GM23338 (cell line): ENCODE data around the gene KDM4B. TPM values are rescaled to one million over a fixed set of nuclear protein-coding genes. Genes with fewer than 3 reads are reported as not detected.

Experiments used
- ATAC-seq: fragments of 200-7000 bp; cut with Tn5 transposase; 3 replicates; pipeline ENCODE4 v1.9.1; 2020
- DNase-seq: peaks from one replicate; pipeline ENCODE4 v3.0.0-alpha.2; 2015; ENCODE audit warnings: low spot score
- H2AFZ ChIP-seq: fragments of 200-600 bp; sonication (generic); 2 replicates; pipeline ENCODE4 v1.8.0; 2016; ENCODE audit warnings: antibody characterized with exemption, mild to moderate bottlenecking, moderate library complexity
- H3F3A ChIP-seq: fragments of 200-600 bp; sonication (generic); replicated peaks from 2 replicates; pipeline ENCODE4 v1.8.0; 2017; ENCODE audit warnings: antibody characterized with exemption, mixed run types, low read depth
- H3K27ac ChIP-seq: fragments of 200-600 bp; sonication (generic); 2 replicates; pipeline ENCODE4 v1.6.1; 2016; ENCODE audit warnings: low read depth
- H3K27me3 ChIP-seq: fragments of 200-600 bp; sonication (generic); 2 replicates; pipeline ENCODE4 v1.8.0; 2016; ENCODE audit warnings: mild to moderate bottlenecking, mixed run types, moderate library complexity; ENCODE audit not compliant: insufficient read depth
- H3K36me3 ChIP-seq: fragments of 200-600 bp; sonication (generic); 2 replicates; pipeline ENCODE4 v1.8.0; 2016; ENCODE audit warnings: mild to moderate bottlenecking; ENCODE audit not compliant: insufficient read depth
- H3K4me1 ChIP-seq: fragments of 200-600 bp; sonication (generic); 2 replicates; pipeline ENCODE4 v1.8.0; 2016; ENCODE audit warnings: mild to moderate bottlenecking, moderate library complexity; ENCODE audit not compliant: insufficient read depth
- H3K4me2 ChIP-seq: fragments of 200-600 bp; sonication (generic); 2 replicates; pipeline ENCODE4 v1.7.1; 2017; ENCODE audit warnings: mixed run types
- H3K4me3 ChIP-seq: fragments of 200-600 bp; sonication (generic); 2 replicates; pipeline ENCODE4 v1.6.1; 2016; ENCODE audit warnings: mixed run types
- H3K79me2 ChIP-seq: fragments of 200-600 bp; sonication (generic); replicated peaks from 2 replicates; pipeline ENCODE4 v1.8.0; 2017; ENCODE audit warnings: mild to moderate bottlenecking; ENCODE audit not compliant: insufficient read depth
- H3K9me2 ChIP-seq: fragments of 200-600 bp; sonication (generic); 2 replicates; pipeline ENCODE4 v1.8.0; 2017; ENCODE audit not compliant: insufficient read depth
- H4K20me1 ChIP-seq: fragments of 200-600 bp; sonication (generic); replicated peaks from 2 replicates; pipeline ENCODE4 v1.8.0; 2017; ENCODE audit warnings: mild to moderate bottlenecking; ENCODE audit not compliant: insufficient read depth
- H3K27ac Mint-ChIP-seq: 2 replicates; pipeline ENCODE4 v1.8.0; 2020; ENCODE audit warnings: inconsistent platforms, mild to moderate bottlenecking, moderate library complexity, mixed read lengths
- H3K27me3 Mint-ChIP-seq: 3 replicates; pipeline ENCODE4 v1.8.0; 2022; ENCODE audit warnings: low read depth, mild to moderate bottlenecking, moderate library complexity, mixed read lengths, inconsistent platforms; ENCODE audit not compliant: insufficient read depth, poor library complexity
- H3K36me3 Mint-ChIP-seq: 3 replicates; pipeline ENCODE4 v1.8.0; 2021; ENCODE audit warnings: low read depth, mild to moderate bottlenecking, inconsistent platforms, moderate library complexity, mixed read lengths
- H3K4me1 Mint-ChIP-seq: 3 replicates; pipeline ENCODE4 v1.8.0; 2020; ENCODE audit warnings: mild to moderate bottlenecking, inconsistent platforms, mixed read lengths
- H3K4me3 Mint-ChIP-seq: 3 replicates; pipeline ENCODE4 v1.8.0; 2021; ENCODE audit warnings: moderate library complexity, mild to moderate bottlenecking, inconsistent platforms, mixed read lengths
- H3K9me3 Mint-ChIP-seq: 3 replicates; pipeline ENCODE4 v1.8.0; 2020; ENCODE audit warnings: moderate library complexity, mild to moderate bottlenecking, inconsistent platforms, mixed read lengths
- CREB1 ChIP-seq: fragments of 250-450 bp; sonication (Bioruptor Pico); IDR thresholded peaks from 2 replicates; pipeline ENCODE4 v1.5.0; 2020; ENCODE audit warnings: low read depth, mild to moderate bottlenecking, moderate library complexity
- EZH2 ChIP-seq: fragments of 200-600 bp; sonication (generic); IDR thresholded peaks from one replicate; pipeline ENCODE4 v1.8.0; 2017; ENCODE audit warnings: antibody characterized with exemption, mild to moderate bottlenecking, low read depth; ENCODE audit not compliant: unreplicated experiment
- EZH2phosphoT487 ChIP-seq: fragments of 200-600 bp; sonication (generic); IDR thresholded peaks from one replicate; pipeline ENCODE4 v1.8.1; 2018; ENCODE audit warnings: antibody characterized with exemption; ENCODE audit not compliant: unreplicated experiment
- JUNB ChIP-seq: IDR thresholded peaks from one replicate; pipeline ENCODE4 v1.6.1; 2016; ENCODE audit warnings: antibody characterized with exemption; ENCODE audit not compliant: unreplicated experiment
- NANOG ChIP-seq: IDR thresholded peaks from 2 replicates; pipeline ENCODE4 v1.6.1; 2016; ENCODE audit warnings: antibody characterized with exemption, borderline replicate concordance
- POLR2AphosphoS5 ChIP-seq: IDR thresholded peaks from 2 replicates; pipeline ENCODE4 v1.6.1; 2016; ENCODE audit warnings: antibody characterized with exemption, low read depth
- STAT1 ChIP-seq: IDR thresholded peaks from one replicate; pipeline ENCODE4 v1.6.1; 2016; ENCODE audit warnings: antibody characterized with exemption; ENCODE audit not compliant: unreplicated experiment
- ZNF331 ChIP-seq: fragments of 250-450 bp; sonication (Bioruptor Pico); IDR thresholded peaks from 2 replicates; pipeline ENCODE4 v1.5.0; 2020; ENCODE audit warnings: low read depth, mild to moderate bottlenecking, moderate library complexity
- polyA plus RNA-seq: library from polyadenylated mRNA; unstranded; fragments of >200 nt; fragmentation: Nextera tagmentation; extraction: Ambion mirVana; gene quantifications from 2 replicates; pipeline ENCODE4 v1.2.1, GENCODE V29; 2016
- total RNA-seq: library from RNA; depleted of rRNA; stranded (reverse); fragments of >200 nt; shearing (Covaris generic); gene quantifications from 2 replicates; pipeline ENCODE4 v1.2.3, GENCODE V29; 2014
- TF ChIP-seq, protein P1 (sequence below): fragments of 250-450 bp; sonication (Bioruptor Pico); IDR thresholded peaks from 2 replicates; pipeline ENCODE4 v1.5.0; 2020; ENCODE audit warnings: mild to moderate bottlenecking, moderate library complexity
- TF ChIP-seq, protein P2 (sequence below), 2 experiments: fragments of 200-600 bp in 1 of 2; sonication (generic) in 1 of 2; conservative IDR thresholded peaks; 2 replicates each; pipeline versions ENCODE4 v1.5.1 to v1.6.1; 2016 to 2017; ENCODE audit warnings: antibody characterized with exemption in 2 of 2, low read depth in 2 of 2, mild to moderate bottlenecking in 2 of 2, moderate library complexity in 1 of 2
- TF ChIP-seq, protein P3 (sequence below): IDR thresholded peaks from 2 replicates; pipeline ENCODE4 v1.6.1; 2016; ENCODE audit warnings: antibody characterized with exemption

KDM4B gene
- total and polyA plus RNA-seq, 2 experiments from 2014 or later = 9.1 to 27.6 TPM

DNA sequence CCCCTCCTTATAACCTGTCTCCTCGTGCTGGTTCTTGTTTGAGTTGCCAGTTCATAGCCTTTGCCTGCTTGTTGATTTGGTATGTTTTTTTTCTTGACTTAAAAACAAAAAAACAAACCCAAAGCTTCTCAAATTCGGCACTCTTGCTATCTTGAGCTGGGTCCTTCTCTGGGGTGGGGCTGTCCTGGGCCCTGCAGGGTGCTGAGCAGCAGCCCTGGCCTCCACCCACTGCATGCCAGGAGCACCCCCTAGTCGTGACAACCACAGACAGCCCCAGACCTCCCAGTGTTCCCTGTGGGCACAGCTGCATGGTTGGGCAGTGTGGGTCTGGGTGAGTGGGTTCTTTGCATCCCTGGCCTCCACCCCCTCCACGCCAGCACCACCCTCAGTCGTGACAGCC lies 27.8 kb downstream of the KDM4B start (continued):
- TF ChIP-seq, protein P1, sequence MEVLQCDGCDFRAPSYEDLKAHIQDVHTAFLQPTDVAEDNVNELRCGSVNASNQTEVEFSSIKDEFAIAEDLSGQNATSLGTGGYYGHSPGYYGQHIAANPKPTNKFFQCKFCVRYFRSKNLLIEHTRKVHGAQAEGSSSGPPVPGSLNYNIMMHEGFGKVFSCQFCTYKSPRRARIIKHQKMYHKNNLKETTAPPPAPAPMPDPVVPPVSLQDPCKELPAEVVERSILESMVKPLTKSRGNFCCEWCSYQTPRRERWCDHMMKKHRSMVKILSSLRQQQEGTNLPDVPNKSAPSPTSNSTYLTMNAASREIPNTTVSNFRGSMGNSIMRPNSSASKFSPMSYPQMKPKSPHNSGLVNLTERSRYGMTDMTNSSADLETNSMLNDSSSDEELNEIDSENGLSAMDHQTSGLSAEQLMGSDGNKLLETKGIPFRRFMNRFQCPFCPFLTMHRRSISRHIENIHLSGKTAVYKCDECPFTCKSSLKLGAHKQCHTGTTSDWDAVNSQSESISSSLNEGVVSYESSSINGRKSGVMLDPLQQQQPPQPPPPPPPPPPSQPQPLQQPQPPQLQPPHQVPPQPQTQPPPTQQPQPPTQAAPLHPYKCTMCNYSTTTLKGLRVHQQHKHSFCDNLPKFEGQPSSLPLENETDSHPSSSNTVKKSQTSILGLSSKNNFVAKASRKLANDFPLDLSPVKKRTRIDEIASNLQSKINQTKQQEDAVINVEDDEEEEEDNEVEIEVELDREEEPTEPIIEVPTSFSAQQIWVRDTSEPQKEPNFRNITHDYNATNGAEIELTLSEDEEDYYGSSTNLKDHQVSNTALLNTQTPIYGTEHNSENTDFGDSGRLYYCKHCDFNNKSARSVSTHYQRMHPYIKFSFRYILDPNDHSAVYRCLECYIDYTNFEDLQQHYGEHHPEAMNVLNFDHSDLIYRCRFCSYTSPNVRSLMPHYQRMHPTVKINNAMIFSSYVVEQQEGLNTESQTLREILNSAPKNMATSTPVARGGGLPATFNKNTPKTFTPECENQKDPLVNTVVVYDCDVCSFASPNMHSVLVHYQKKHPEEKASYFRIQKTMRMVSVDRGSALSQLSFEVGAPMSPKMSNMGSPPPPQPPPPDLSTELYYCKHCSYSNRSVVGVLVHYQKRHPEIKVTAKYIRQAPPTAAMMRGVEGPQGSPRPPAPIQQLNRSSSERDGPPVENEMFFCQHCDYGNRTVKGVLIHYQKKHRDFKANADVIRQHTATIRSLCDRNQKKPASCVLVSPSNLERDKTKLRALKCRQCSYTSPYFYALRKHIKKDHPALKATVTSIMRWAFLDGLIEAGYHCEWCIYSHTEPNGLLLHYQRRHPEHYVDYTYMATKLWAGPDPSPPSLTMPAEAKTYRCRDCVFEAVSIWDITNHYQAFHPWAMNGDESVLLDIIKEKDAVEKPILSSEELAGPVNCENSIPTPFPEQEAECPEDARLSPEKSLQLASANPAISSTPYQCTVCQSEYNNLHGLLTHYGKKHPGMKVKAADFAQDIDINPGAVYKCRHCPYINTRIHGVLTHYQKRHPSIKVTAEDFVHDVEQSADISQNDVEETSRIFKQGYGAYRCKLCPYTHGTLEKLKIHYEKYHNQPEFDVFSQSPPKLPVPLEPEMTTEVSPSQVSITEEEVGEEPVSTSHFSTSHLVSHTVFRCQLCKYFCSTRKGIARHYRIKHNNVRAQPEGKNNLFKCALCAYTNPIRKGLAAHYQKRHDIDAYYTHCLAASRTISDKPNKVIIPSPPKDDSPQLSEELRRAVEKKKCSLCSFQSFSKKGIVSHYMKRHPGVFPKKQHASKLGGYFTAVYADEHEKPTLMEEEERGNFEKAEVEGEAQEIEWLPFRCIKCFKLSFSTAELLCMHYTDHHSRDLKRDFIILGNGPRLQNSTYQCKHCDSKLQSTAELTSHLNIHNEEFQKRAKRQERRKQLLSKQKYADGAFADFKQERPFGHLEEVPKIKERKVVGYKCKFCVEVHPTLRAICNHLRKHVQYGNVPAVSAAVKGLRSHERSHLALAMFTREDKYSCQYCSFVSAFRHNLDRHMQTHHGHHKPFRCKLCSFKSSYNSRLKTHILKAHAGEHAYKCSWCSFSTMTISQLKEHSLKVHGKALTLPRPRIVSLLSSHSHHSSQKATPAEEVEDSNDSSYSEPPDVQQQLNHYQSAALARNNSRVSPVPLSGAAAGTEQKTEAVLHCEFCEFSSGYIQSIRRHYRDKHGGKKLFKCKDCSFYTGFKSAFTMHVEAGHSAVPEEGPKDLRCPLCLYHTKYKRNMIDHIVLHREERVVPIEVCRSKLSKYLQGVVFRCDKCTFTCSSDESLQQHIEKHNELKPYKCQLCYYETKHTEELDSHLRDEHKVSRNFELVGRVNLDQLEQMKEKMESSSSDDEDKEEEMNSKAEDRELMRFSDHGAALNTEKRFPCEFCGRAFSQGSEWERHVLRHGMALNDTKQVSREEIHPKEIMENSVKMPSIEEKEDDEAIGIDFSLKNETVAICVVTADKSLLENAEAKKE (CRISPR knock-in tag) = no peak
- TF ChIP-seq, protein P2, sequence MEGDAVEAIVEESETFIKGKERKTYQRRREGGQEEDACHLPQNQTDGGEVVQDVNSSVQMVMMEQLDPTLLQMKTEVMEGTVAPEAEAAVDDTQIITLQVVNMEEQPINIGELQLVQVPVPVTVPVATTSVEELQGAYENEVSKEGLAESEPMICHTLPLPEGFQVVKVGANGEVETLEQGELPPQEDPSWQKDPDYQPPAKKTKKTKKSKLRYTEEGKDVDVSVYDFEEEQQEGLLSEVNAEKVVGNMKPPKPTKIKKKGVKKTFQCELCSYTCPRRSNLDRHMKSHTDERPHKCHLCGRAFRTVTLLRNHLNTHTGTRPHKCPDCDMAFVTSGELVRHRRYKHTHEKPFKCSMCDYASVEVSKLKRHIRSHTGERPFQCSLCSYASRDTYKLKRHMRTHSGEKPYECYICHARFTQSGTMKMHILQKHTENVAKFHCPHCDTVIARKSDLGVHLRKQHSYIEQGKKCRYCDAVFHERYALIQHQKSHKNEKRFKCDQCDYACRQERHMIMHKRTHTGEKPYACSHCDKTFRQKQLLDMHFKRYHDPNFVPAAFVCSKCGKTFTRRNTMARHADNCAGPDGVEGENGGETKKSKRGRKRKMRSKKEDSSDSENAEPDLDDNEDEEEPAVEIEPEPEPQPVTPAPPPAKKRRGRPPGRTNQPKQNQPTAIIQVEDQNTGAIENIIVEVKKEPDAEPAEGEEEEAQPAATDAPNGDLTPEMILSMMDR (conservative IDR thresholded peaks at IDR 0.05; ENCODE audit: low read depth in 2 of 2) = no peak

DNA sequence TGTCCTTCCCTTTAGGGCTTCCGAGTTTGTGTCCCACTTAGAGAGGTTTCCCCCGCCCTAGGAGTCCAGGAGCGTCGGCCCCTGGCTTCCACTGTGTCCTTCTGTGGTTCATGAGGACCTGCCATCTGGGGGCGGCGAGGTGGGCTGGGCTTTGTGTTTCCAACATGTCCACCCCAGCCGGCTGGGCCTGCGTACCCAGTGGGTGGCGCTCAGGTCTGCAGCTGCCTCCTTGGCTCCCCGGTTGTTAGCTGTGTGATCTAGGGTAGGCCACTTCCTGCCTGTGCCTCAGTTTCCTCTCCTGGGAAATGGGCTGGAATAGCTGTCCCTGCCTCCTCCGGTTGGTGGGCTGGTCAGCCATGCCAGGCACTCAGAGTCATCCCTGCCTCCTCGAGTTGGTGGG lies 28.4 kb downstream of the KDM4B start:
- Histone ChIP-seq H3K4me3 (no peak overlapping the region), H3K9me2 (no peaks in the 10 kb centered on the region), H2AFZ (no peak overlapping the region), H3K27me3 (no peaks in the 10 kb centered on the region), H3K4me1 (no peaks in the 10 kb centered on the region), H3K27ac (no peak overlapping the region), H3K79me2 (peaks cover 74% of the 10 kb centered on the region), H4K20me1 (peaks cover 24% of the 10 kb centered on the region; the same call in 1 of the 2 replicates), H3F3A (peaks cover 4% of the 10 kb centered on the region; the same call in 1 of the 2 replicates), H3K4me2 (no peak overlapping the region), H3K36me3 (no peaks in the 10 kb centered on the region)
- no peak overlapping the region for H3K4me3 Mint-ChIP-seq
- no peaks in the 10 kb centered on the region; the same call in 2 of the 3 replicates for H3K4me1 Mint-ChIP-seq
- no peak overlapping the region for H3K27ac Mint-ChIP-seq
- ATAC-seq (no peak), DNase-seq (no peak)
- H3K36me3 Mint-ChIP-seq = no peaks in the 10 kb centered on the region; the same call in 2 of the 3 replicates
- no peak for TF ChIP-seq NANOG
- TF ChIP-seq EZH2phosphoT487 = no peak
- TF ChIP-seq STAT1 = no peak
- TF ChIP-seq, protein P3, sequence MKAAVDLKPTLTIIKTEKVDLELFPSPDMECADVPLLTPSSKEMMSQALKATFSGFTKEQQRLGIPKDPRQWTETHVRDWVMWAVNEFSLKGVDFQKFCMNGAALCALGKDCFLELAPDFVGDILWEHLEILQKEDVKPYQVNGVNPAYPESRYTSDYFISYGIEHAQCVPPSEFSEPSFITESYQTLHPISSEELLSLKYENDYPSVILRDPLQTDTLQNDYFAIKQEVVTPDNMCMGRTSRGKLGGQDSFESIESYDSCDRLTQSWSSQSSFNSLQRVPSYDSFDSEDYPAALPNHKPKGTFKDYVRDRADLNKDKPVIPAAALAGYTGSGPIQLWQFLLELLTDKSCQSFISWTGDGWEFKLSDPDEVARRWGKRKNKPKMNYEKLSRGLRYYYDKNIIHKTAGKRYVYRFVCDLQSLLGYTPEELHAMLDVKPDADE = no peak
- TF ChIP-seq POLR2AphosphoS5 = no peak
- TF ChIP-seq ZNF331 = no peak
- TF ChIP-seq EZH2 = no peak
- no peak for TF ChIP-seq JUNB
- no peak for TF ChIP-seq CREB1
- peaks cover 6% of the 10 kb centered on the region for H3K27me3 Mint-ChIP-seq
- H3K9me3 Mint-ChIP-seq = no peaks in the 10 kb centered on the region
